ENCODE measurements around the gene SORL1-AS1.
"Not testable (repeated sequence)": the region's sequence is repeated elsewhere in the genome, so short reads cannot be mapped to it uniquely, and the experiment has no call there.

Gene SORL1-AS1

GRCh38 chr11:121452609-121453150, at the start of gene SORL1-AS1:
TSS of gene SORL1-AS1 (minus strand) at chr11:121452967.
- FAIRE-seq: no peak

GRCh38 chr11:121500717-121501116, 48.0 kb upstream of the SORL1-AS1 start:
- no peak for FAIRE-seq

DNA sequence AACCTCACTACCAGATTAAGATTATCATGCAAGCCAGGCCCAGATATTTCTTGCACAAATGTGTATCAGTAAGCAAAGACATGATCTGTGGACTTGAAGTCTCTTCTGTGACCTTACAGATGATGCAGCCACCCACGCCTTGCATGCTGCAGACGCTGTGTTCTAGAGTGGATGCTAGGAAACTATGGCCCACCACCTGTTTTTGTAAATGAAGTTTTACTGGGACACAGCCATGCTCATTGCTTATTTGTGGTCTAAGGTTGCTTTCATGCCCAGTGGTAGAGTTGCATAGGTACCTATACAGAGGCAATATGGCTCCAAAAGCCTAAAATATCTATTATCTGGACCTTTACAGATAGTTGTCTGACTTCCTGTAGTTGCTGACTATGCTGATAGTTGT, 47.5 kb upstream of the SORL1-AS1 start:
- no peak for FAIRE-seq

DNA sequence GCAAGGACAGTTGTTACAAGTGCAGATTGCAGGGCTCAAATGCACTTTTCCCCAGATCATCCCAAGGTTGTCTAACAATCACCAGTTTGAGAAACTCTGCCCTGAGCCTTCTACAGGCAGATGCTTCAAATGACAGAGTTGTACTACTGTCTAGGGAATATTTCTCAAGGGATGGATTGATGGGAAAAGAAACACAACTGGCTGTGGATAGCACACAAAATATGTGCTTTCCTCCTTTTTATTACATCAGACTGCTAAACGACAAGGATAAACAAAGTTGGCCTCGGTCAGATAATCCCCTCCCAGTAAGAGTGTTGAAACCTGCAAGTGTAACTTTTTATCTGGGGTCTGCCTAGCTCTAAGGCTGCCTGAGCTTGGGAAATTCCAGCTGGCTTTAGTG, 46.6 kb upstream of the SORL1-AS1 start:
- no peak for FAIRE-seq

- FAIRE-seq: no peak
Observed at GRCh38 chr11:121497176-121497998, 44.6 kb upstream of the SORL1-AS1 start.

DNA sequence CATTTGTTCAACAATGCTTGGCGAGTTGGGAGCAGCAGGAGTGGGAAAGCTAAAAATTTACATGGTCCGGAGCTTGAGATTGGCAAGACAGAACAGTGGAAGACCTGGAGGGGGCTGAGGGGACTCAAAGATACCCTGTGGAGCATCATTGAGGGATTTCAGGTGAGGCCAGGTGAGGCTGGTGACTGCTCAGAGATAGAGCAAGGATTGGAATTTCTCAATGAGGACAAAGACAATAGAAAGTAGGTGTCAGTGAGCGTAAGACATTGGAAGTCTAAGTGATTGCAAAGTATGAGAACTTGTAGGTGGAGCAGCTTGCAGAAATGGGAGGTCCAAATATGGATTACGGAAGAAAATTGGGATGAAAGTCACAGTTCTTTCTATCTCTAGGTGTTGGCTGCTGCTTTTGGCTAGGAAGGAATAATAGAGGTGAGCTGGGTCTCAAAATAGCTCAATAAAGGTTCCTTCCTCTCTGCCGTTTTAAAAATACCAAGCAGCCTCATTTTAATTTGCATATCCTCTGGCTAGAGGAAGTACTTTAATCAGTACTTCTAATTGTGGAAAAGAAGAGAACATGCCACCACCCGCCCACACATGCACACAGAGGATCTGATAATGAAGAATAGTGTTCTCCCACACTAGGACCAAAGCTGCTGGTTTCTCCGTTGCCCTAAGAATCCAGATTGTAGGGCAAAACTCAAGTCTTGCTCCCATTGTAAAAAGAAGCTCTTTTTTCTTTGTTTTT, 41.8 kb upstream of the SORL1-AS1 start:
- FAIRE-seq: no peak

DNA sequence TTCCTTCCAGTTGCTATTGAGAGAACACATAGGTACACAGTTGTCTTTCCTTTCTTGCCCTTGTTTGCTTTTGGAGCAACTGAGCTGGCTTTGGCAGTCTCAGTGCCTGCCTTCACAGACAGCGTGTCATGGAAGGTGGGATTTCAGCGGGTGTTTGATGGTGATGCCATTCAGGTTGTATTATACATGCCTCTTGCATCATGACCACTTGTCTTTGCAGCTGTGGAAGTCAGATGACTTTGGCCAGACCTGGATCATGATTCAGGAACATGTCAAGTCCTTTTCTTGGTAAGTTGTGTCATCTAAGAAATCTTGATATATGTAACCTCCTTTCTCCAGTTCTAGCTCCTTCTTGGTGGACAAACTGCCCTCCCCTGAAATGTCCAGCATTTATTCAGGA, 37.1 kb upstream of the SORL1-AS1 start:
- no peak for FAIRE-seq

- no peak for FAIRE-seq
Observed at GRCh38 chr11:121488641-121489040, 35.9 kb upstream of the SORL1-AS1 start.

GRCh38 chr11:121488170-121488569, 35.4 kb upstream of the SORL1-AS1 start:
- FAIRE-seq: no peak

GRCh38 chr11:121487191-121487590, 34.4 kb upstream of the SORL1-AS1 start:
- no peak for FAIRE-seq

- no peak for FAIRE-seq
Observed at GRCh38 chr11:121486054-121486453, 33.3 kb upstream of the SORL1-AS1 start.

GRCh38 chr11:121485216-121485615, 32.4 kb upstream of the SORL1-AS1 start:
- no peak for FAIRE-seq

GRCh38 chr11:121483805-121484480, 31.2 kb upstream of the SORL1-AS1 start:
- no peak for FAIRE-seq

DNA sequence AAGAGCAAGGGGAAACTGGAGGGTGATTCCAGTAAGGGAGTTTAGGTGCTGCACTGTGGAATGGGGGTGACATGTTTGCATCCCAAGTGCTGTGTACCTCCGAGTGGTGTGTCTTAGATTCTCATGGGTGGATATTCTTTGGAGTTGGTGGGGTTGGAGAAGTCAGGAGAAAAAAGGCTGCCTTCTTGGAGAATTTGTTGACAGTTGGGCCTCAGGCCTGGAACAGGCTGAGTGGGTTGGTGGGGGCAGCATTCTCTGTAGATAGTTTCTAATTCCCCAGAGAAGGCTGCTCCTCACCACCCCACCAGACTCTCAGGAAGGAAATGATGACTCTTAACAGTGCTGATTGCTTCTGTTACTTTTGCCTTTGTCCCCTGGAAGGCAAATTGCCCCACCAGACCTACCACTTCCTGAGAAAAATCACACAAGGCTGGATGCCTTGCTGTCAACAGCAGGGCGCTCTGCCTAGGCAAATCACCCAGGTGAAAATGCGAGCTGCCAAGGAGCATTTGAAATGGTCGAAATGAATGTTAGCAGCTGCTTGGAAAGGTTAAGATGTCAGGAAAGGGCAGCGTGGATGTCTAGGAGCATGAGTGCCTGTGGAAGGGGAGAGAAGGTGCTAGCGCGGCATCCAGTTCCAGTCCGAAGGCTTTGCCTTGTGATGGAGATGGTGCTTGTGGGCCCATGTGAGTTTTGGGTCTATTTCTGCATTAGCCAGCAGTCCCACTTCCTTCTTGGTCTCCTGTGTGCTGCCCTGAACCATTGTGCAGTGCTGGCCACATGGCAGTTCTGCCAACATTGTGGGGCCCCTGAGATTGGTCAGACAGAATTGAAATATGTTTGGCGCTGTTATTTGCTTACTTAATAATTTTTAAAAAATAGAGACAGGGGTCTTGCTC, 29.7 kb upstream of the SORL1-AS1 start:
- no peak for FAIRE-seq

GRCh38 chr11:121481484-121482230, 28.9 kb upstream of the SORL1-AS1 start:
- FAIRE-seq: not testable (repeated sequence)

GRCh38 chr11:121479698-121480238, 27.0 kb upstream of the SORL1-AS1 start:
- no peak for FAIRE-seq

- FAIRE-seq: no peak
Observed at GRCh38 chr11:121478895-121479697, 26.3 kb upstream of the SORL1-AS1 start.

GRCh38 chr11:121478226-121478894, 25.6 kb upstream of the SORL1-AS1 start:
- FAIRE-seq: no peak

DNA sequence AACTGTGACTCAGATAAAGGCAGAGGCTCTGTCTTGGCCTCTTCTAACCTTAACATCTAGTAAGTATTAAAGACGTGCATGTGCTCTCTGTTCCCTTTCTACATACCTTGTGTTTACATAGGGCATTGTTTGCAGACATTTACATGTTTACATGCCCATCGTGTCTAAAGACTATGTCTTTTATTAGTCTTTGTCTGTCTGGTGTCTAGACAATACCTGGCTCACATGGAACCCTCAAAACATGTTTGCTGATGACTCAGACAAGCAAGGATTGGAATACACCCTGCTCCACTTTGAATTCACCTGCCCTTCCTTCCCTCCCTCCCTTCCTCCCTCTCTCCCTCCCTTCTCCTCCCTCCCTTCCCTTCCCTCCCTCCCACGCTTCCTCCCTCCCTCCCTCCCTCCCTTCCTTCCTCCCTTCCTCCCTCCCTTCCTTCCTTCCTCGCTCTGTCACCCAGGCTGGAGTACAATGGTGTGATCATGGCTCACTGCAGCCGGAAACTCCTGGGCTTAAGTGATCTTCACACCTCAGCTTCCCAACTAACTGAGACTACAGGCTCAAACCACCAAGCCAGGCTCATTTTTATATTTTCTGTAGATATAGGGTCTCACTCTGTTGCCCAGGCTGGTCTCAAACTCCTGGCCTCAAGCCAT, 23.7 kb upstream of the SORL1-AS1 start:
- no peak for FAIRE-seq
